ENCODE results near the gene CYTH4. TPM values are rescaled to one million over a fixed set of nuclear protein-coding genes. Genes with fewer than 3 reads are reported as not detected.

Gene CYTH4
- total RNA-seq, 4 donors from 2014 or later = 3.8 to 12.2 (median 5.9) TPM

DNA sequence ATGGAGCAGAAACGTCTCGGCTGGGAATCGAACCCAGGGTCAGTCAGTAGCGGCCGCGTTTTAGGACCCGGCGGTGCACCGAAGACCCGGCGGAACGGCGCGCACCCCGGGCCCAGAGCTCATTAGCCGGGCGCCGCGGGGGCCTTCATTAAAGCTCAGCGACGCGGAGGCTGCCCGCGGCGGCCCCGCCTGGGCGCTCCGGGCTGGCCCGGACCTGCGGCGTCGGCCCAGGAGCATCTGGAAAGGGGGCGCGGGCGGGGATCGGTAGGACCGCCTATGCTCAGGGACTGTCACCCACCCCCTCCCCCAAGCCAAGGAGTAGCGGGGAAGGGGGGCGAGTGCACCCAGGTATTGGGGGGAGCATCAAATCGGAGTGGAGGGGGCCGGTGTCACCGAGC is 52.2 kb downstream of the CYTH4 start:
- no peak for DNase-seq
- Histone ChIP-seq H3K27me3 (peaks cover 6 to 41% of the 10 kb centered on the region in 2 donors), H3K4me3 (no peak overlapping the region), H3K4me1 (no peaks in the 10 kb centered on the region), H3K9me3 (no peaks in the 10 kb centered on the region), H3K27ac (no peak overlapping the region), H3K36me3 (no peaks in the 10 kb centered on the region)
- no peak for TF ChIP-seq POLR2A (IDR thresholded peaks at IDR 0.05)
- TF ChIP-seq, protein P1, sequence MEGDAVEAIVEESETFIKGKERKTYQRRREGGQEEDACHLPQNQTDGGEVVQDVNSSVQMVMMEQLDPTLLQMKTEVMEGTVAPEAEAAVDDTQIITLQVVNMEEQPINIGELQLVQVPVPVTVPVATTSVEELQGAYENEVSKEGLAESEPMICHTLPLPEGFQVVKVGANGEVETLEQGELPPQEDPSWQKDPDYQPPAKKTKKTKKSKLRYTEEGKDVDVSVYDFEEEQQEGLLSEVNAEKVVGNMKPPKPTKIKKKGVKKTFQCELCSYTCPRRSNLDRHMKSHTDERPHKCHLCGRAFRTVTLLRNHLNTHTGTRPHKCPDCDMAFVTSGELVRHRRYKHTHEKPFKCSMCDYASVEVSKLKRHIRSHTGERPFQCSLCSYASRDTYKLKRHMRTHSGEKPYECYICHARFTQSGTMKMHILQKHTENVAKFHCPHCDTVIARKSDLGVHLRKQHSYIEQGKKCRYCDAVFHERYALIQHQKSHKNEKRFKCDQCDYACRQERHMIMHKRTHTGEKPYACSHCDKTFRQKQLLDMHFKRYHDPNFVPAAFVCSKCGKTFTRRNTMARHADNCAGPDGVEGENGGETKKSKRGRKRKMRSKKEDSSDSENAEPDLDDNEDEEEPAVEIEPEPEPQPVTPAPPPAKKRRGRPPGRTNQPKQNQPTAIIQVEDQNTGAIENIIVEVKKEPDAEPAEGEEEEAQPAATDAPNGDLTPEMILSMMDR (IDR thresholded peaks at IDR 0.05) = no peak
- intact Hi-C loops (cut with DNase I; ENCODE audit: low total_unique reads) = no loop called here

- no peak for TF ChIP-seq POLR2A (IDR thresholded peaks at IDR 0.05)
- TF ChIP-seq, protein P1 (IDR thresholded peaks at IDR 0.05) = no peak
- no peaks in the 10 kb centered on the region for H3K36me3 ChIP-seq
- H3K27ac ChIP-seq = no peak overlapping the region
- intact Hi-C loops (cut with DNase I; ENCODE audit: low total_unique reads) = no loop called here
- peaks cover 6 to 41% of the 10 kb centered on the region in 2 donors for H3K27me3 ChIP-seq
- DNase-seq = no peak
- no peaks in the 10 kb centered on the region for H3K4me1 ChIP-seq
- no peak overlapping the region for H3K4me3 ChIP-seq
- H3K9me3 ChIP-seq = no peaks in the 10 kb centered on the region
These were observed 52.8 kb downstream of the CYTH4 start for GRCh38 chr22:37334859-37335805.

DNA sequence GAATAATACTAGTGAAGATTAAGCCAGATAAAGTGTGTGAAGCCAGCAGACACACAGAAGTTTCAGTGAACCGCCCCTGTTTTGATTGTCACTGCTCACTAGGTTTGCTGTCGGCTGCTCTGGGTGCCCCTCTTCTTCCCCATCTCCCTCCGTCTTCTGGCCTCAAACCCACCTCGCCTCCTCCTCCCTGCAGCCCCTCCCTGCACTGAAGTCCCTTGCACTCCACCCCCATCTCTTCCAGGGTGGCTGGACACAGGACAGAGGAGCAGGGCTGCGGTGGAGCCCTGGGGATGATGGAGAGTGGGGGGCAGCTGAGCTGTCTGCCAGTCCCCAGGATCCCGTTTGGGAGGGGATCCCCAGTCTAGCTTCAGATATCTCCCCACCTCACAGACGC is 53.5 kb downstream of the CYTH4 start:
- Histone ChIP-seq H3K4me3 (no peak overlapping the region), H3K9me3 (no peaks in the 10 kb centered on the region), H3K27ac (no peak overlapping the region), H3K27me3 (peaks cover 6 to 41% of the 10 kb centered on the region in 2 donors), H3K4me1 (no peaks in the 10 kb centered on the region), H3K36me3 (no peaks in the 10 kb centered on the region)
- DNase-seq = no peak
- intact Hi-C loops (cut with DNase I; ENCODE audit: low total_unique reads) = no loop called here
- TF ChIP-seq, protein P1 (IDR thresholded peaks at IDR 0.05) = no peak

GRCh38 chr22:37336579-37336978 is 54.3 kb downstream of the CYTH4 start:
- no peaks in the 10 kb centered on the region for H3K9me3 ChIP-seq
- TF ChIP-seq, protein P1 (IDR thresholded peaks at IDR 0.05) = no peak
- TF ChIP-seq POLR2A (IDR thresholded peaks at IDR 0.05) = no peak
- DNase-seq = no peak
- H3K27ac ChIP-seq = no peak overlapping the region
- peaks cover 6 to 39% of the 10 kb centered on the region in 2 donors for H3K27me3 ChIP-seq
- no peaks in the 10 kb centered on the region for H3K36me3 ChIP-seq
- intact Hi-C loops (cut with DNase I; ENCODE audit: low total_unique reads) = no loop called here
- no peaks in the 10 kb centered on the region for H3K4me1 ChIP-seq
- no peak overlapping the region for H3K4me3 ChIP-seq

DNA sequence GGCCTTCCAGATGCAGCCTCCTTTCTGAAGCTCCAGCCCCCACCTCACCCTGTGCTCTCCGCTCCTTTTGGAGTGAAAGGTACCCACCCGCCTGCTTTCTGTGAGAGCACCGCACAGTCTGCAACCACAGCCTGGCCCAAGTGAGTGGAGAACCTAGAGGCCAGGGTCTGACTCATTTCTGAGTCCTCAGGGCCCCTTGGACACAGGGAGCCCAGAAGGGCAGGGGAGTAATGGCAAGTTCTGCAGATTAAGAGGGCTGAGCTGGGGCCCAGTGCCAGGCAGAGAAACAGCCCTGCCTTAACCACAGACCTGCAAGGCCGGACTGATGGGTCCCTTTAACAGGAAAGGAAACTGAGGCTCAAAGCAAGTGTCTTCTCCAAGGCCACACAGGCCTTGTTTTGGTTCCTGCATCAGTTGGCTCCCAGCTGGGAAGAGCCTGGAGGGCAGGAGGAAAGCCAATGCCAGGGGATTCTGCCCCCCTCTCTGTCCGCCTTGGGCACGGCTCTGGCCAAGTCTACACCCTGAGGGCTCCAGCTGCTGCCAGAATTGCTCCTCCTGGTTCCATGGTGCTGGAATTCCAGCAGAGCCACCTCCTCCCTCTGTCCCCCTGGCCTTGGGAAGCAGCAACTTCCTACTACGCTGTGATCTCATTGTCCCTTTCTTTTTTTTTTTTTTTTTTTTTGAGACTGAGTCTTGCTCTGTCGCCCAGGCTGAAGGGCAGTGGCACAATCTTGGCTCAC is 55.1 kb downstream of the CYTH4 start:
- DNase-seq = no peak
- no peak overlapping the region for H3K27ac ChIP-seq
- intact Hi-C loops (cut with DNase I; ENCODE audit: low total_unique reads) = no loop called here
- peaks cover 6 to 31% of the 10 kb centered on the region in 2 donors for H3K27me3 ChIP-seq
- no peaks in the 10 kb centered on the region for H3K4me1 ChIP-seq
- TF ChIP-seq, protein P1 (IDR thresholded peaks at IDR 0.05) = no peak
- TF ChIP-seq POLR2A (IDR thresholded peaks at IDR 0.05) = no peak
- H3K9me3 ChIP-seq = no peaks in the 10 kb centered on the region
- no peak overlapping the region for H3K4me3 ChIP-seq
- H3K36me3 ChIP-seq = no peaks in the 10 kb centered on the region

Measured in uterus (tissue), 4 donors.